ENCODE measurements around the gene SLC35G2. TPM values are rescaled to one million over a fixed set of nuclear protein-coding genes. Genes with fewer than 3 reads are reported as not detected.
A peak's percentile ranks its signal among the peaks of the same experiment; 100 is the strongest.
"Not testable (repeated sequence)": the region's sequence is repeated elsewhere in the genome, so short reads cannot be mapped to it uniquely, and the experiment has no call there.

The SLC35G2 gene
- 5.1 TPM for polyA plus RNA-seq (ENCODE audit: insufficient read length)
- long read RNA-seq, donor 1, partial matches to known transcripts: 0 of 1 reads
- long read RNA-seq, donor 1, other reads (novel, unspliced or antisense): 0 of 1 reads
- long read RNA-seq, donor 2, partial matches to known transcripts: 0 of 7 reads
- long read RNA-seq, donor 2, other reads (novel, unspliced or antisense): 6 of 7 reads
- long read RNA-seq, donor 3, partial matches to known transcripts: 6 of 6 reads
- long read RNA-seq, donor 3, other reads (novel, unspliced or antisense): 0 of 6 reads
- long read RNA-seq, donor 4: 0 reads
- long read RNA-seq, donor 5, partial matches to known transcripts: 0 of 9 reads
- long read RNA-seq, donor 5, other reads (novel, unspliced or antisense): 7 of 9 reads
- long read RNA-seq, donor 6, partial matches to known transcripts: 0 of 1 reads
- long read RNA-seq, donor 6, other reads (novel, unspliced or antisense): 0 of 1 reads
- long read RNA-seq, donor 7, partial matches to known transcripts: 6 of 15 reads
- long read RNA-seq, donor 7, other reads (novel, unspliced or antisense): 7 of 15 reads
- long read RNA-seq, donor 8, partial matches to known transcripts: 6 of 7 reads
- long read RNA-seq, donor 8, other reads (novel, unspliced or antisense): 0 of 7 reads

DNA sequence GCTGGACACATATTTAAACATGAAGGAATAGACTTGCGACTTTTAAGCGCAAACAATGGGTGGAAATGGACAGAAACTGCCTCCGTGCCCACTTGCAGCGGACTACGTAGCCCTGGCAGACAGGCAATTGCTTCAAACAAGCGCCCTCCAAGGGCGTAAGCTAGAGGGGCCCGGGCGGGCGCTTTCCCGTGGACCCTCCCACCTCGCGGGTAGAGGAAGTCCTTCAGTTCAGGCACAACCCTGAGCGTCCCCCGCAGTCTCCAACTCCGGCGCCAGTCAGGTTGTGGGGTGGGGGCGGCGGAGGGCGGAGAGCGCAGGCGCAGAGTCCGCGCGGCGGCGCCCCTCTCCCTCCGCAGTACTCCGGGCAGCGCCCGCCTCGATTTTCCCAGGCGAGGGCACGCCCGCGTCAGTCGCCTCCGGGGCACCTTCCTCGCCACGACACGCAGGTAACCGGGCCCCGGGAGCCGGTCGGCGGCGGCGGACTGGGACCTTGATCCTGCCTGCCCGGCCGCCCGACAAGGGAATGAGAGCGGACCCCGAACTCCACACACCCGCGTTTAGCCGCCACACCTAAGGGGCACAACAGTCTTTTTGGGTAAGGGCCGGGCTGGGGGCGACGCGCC, at the start of gene SLC35G2:
Gene SLC35G2, plus strand, starts transcription at position 358 of the 623 bp plus-strand sequence. CDS start 35,335 bp downstream, outside the sequence.
- peak; percentile 68 for DNase-seq

DNA sequence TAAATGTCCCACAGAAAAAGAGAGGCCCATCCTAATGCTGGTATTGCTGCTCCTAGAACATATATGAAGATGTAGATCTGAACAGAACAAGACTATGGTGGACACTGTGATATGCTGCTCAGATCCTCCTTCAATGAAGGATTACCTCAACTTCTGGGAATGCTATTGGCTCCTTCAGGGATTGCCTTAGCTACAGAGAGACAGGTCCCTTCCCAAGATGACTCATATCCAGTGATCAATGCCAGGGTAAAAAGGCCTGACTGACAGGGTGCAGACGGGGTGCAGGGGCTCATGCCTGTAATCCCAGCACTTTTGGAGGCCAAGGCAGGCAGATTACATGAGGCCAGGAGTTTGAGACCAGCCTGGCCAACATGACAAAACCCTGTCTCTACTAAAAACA, 46.2 kb upstream of the SLC35G2 start:
- DNase-seq: no peak

DNA sequence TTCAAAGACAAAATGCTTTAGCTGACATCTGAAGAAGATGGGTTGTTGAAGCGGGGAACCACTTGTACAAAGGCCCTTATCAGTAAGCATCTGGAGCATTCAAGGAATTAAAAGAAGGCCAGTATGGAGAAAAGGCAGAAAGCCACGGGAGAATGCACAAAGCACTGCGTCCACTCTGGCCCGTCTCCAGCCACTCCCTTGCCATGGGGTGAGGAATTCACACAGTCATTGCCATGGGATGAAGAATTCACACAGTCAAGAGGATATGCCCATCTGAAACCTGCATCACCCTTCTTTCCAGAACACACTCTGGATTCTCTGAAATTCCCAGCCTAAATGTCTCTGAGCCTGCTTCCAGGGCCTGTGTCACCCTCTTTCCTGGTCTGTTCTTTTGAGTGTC, 40.1 kb upstream of the SLC35G2 start:
- no peak for DNase-seq

DNA sequence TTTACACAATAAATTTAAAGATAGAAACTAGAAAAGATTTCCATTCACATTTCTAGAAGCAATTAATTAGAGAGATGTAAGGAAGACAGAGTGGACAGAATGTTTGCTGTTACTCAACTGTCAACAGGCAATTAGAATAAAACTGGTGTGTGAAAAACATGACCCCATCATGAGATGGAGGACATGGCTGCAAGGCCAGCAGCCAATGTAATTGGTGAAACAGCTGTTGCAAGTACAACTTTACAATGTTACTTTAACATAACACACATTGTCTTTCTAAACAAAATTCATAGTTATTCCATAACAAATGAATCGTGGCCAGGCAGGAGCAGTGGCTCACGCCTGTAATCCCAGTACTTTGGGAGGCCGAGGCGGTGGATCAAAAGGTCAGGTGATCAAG, 38.2 kb upstream of the SLC35G2 start:
- no peak for DNase-seq

DNA sequence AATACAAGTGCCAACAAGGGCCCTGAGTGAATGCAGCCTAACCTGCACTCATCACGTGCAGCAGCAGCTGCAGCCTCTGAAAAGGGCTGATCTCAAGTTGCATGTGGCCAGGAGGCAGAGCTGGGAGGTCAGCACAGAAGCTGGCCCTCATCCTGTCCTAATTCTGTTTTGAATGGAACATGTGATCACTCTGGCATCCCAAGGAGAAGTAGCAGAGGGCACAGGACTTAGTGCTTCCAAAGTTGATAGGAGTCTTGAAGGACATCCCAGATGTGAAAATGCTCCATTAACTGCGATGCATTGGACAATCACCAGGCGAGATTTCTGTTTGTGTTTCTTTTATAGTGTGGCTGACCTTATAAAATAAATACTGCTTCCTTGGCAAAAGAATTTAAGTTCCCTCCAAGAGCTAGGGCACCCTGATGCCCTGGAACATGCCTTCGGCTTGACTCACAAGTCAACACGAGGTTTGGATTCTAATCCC, 35.2 kb upstream of the SLC35G2 start:
- no peak for DNase-seq

DNA sequence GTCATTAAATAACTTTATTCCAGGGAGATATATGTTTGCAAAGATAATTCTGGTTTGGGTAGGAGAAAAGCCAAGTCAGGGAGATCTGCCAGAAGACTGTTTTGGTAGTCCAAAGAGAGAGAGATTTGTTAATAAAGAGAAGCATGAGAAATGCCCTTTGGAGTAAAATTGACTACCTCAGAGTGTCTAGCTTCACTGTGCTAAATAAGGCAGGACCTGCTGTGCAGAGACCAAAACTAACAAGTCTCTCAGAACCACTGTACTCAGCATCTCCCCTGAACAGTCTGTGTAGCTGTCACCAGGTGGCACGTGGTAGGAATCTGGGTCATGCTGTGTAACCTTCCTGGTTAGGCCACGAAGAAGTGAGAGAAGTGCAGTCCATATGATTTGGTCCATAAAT, 31.6 kb upstream of the SLC35G2 start:
- DNase-seq: no peak

DNA sequence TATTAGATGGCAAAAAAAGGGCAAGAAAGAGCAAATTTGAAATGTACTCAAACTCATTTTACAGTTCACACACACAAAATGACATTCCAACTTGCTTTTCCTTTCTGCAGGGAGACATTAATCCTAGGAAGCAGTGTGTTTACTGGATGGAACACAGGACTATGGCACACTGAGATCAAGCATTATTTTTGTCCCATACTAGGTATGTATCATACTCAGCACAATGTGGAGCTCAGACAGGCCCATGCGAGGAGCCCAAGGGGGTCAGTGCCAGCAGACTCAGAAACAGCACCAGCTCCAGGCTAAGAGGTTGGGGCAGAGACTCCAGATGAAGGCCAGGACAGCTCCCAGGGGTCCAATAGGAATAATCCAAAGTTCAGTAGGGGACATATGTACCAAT, 30.8 kb upstream of the SLC35G2 start:
- DNase-seq: no peak

DNA sequence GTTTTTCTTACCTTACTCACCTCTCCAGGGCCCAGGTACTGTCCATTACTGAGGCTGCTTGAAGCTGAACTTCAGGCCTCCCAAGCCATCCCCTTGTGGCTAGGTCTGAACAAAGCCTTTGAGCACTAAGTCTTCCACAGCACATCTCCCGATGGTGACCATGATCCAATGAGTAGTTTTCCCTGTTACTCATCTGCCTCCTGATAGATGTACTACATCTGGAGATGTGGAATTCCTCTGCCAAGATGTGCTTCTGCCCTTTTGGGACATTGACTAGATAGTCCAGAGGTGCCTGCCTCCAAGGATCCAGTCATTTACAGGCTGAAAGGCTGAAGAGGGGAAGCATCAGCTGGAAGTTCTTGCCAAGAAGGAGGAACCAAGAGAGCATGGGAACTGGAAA, 28.9 kb upstream of the SLC35G2 start:
- no peak for DNase-seq

DNA sequence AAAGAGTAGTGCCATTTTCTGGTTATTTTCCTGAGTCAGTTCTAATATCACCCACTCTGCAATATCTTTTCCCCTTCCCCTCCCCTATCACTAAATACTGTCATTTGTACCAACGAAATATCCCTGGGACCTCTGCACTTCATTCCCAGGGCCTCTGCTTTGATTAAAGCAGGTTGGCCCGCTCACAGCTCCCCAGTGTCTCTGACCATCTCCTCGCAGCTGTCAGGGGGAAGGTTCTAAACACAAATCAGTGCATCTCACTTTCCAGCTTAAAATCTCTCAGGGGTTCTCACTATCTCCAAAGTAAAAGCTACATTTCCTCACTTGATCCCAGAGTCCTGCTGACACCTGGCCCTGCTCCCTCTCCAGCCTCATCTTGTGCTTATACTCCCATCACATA, 28.1 kb upstream of the SLC35G2 start:
- no peak for DNase-seq

DNA sequence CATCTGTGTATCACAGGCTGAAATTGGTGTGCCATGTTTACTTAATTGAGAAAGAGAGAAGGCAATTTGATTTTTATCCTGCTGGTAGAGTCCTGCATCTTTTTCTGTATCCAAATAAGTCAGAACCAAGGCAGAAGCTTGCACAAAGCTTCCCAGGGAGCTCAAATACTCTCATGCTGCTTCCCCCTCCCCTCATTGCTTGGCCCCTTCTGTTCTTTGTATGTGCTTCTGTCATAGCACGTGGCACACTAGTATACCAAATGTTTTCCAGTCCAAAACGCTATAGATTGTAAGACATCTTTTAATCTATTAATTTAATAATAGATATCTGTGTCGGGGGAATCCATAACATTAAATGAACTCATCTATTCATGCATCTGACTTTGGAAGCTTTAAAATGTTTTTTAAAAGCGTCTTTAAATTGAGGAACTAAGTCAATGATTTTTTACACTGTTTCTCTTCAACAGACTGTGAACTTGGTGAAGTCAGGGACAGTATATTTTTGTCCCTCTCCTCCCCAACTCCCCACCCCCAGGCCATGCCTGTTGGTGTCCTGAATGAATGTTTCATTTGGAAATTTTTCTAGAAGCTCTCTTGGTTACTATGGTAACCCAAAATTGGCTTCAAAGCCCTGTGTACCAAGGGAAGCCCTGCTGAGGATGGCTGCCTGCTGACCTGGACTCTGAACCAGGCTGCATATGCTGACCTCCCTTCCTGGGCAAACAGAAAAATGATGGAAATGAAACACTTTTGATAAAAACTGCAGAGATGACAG, 26.2 kb upstream of the SLC35G2 start:
- no peak for DNase-seq

DNA sequence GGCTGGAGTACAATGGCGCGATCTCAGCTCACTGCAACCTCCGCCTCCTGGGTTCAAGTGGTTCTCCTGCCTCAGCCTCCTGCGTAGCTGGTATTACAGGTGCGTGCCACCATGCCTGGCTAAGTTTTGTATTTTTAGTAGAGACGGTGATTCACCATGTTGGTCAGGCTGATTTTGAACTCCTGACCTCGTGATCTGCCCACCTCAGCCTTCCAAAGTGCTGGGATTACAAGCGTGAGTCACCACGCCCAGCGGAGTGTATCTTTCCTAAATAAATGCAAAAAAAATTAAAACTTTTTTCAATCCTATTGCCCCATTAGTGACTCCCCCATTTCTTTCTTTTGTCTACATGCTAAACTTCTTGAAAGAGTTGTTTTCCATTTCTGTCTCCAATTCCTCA, 17.8 kb upstream of the SLC35G2 start:
- not testable (repeated sequence) for DNase-seq

DNA sequence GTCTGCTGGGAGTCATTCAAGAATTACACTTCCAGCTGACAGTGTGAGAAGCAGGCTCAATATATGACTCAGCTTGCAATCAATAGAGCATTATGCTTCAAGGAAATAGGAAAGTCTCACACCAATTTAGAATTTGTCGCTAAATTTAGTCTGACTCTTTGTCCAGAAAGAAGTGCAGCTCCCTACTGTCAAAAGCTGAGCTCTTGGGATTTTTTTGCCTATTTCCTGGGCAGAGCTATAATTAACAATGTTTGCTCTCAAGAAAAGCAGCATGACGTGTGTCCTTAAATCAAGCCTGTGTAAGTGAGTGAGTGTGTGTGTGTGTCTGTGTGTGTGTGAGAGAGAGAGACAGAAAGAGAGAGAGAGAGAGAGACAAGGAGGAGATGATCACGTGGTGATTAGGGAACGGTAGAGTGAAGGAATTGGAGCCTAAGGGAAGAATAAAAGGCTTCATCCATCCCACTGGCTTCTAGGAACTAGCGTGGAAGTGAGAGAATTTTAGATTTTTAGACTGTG, 16.4 kb upstream of the SLC35G2 start:
- no peak for DNase-seq

DNA sequence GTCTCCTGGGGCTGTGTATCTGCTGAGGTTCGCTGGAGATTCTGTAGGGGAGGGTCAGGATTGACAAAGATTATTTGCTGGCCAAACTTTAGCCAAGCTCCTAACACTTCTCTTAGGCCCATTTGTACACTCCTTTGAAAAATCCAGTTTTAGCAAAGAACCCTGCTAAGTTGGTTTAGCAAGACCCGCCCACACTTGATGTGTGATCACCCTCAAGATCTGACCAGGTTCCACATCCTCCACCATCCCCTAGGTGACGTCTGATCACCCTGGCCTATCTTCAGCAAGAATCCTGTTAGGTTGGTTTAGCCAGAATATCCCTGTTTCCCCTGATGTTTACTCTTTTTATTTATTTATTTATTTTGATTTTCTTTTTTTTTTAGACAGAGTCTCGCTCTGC, 14.8 kb upstream of the SLC35G2 start:
- DNase-seq: no peak

DNA sequence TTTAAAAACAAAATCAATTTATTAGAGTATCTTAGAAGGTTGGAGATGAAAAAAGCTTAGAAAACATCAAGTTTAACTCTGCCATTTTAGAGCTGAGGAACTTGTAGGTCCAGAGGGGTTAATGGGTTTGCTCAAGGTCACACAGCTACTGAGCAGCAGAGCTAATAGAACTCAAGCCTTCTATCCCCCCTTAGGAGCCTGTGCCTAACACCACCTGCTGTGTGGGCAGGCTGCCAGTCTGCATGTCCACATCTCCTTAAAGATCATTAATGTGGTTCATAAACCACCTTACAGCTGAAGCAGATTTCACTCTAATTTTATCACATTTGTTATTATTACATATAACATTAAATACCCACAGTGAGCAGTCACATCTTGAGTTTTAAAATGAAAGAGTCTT, 14.1 kb upstream of the SLC35G2 start:
- no peak for DNase-seq

DNA sequence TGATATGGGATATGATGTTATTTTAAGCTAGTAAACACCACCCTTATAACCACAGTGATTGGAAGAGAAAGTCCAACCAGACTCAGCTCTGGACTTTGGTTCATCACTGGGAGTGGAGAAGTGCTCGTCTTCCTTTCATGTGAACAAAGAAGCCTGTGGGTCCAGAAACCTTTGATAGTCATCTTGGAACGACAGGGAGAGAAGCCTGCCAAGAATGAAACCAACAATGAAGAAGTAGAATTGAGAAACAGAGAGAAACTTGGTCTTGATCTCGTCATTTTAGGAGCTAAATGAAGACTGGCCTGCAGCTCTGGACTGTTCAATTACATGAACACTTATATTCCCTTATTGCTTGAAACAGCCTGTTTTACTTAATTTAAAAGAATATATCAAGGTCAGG, 13.1 kb upstream of the SLC35G2 start:
- no peak for DNase-seq

DNA sequence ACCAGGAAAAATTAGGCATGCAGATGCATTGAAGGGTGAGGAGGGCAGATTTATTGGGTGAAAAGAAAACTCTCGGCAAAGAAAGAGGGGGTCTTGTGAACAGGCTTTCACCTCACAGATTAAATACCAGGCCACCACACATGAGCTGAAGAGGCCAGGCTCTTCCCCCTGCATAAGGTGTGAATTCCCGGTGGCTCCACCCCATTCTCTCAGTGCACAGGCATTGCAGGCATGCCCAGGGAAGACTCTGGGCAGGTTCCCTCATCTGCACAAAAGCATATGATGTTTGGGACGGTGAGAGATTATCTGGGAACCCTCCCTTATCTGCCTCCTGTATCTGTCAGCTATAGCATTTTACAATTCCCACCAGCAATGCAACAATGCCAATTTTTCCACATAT, 7.2 kb upstream of the SLC35G2 start:
- DNase-seq: no peak

DNA sequence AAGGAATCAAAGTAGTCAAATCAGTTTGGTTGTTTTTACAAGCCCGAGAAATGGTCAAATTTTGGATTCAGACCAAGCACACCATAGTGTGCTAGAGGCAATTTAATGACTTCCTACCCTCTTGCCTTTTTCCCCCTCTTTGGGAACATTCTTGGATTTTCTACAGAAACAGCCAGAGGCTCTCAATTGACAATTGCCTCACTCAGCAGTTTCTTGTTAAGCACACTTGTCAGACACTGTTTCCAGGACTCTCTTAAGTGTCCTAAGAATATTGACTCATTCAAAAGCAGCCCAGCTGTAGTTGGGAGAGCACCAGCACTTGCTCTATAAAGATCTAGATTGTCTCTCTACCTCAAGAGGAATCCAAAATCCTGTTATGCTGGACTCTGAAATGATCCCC, 1.5 kb upstream of the SLC35G2 start:
- DNase-seq: no peak

DNA sequence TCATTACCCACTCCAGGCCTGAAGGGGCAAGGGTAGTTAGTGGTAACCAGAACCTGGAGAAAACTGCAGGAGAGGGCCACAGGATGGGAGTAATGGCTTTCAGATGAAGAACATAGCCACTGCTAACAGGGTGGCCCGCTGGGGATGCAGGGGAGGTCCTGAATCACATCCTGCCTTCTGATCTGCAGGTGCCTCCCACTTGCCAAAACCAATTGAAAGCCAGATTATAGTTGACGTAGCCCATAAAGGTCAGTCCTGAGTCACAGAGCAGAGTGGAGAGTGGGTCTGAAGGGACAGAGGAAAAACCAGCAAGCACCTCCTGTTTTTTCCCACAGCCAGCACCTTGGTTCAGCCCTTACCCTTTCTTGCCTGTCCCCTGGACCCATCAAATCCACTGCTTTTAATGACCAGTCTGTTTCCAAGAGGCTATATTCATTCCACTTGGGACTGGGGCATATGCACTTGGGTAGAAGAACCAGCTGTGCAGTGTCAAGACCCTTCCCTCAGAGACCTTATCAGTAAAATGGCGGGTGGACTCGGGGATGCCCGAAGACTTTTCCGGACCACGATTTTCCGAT, 646 bp upstream of the SLC35G2 start:
- DNase-seq: peak; percentile 12

DNA sequence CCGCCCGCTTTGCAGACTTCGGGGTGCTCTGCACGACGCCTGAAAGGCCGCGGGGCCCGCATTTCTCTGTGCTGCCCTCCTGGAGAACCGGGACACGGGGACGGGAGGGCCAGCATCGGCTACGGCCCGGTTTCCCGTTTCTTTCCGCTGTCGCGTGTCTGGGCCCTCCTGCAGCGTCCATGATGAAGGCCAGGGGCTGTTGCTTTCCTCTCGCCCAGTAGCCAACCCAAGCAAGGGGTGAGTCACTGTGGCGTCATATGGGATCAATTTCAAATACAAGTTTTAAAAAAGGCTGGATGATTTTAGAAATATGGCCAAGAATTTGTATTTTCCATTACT, 435 bp downstream of the SLC35G2 start:
- peak; percentile 18 for DNase-seq

DNA sequence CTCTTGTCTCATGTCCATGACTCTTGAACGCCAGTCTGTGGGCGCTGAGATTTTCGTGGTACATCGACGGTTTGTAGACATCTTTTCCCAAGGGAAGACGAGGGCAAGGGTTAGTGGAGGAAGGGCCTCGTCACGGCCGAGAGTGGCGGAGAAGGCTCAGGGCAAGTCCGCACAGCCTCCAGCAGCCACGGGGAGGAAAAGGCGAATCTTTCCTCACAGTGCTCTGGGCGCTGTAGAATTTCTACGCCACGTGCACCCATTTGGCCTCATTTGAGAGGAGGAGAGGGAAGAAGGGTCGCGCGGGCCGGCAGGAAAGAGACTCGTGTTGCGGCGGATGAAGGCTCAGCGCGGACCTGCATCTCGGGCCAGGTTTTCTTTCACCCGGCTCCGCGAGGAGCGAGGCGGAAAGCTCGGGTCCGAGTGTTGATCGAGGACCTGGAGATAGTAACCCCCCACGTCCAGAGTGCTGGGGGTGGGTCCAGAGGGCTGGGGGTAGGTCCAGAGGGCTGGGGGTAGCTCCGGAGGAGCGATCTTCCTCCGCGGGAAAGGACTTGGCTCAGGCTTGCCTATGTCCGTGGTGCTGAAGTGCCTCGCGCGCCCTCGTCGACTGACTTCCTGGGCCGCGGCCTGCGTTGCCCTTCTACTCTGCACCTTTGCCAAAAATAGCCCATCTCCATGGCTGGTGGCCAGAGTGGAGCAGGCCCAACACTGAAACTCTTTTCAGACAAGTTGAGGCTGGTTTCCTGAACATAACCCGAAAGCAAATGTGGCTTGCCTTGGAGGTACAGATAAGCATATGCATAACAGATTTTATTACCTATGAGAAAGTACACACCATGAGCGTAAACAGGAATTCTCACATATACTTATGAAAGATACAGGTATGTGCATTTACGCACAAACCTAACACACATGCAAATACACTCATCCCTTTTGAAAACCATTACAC, 1.1 kb downstream of the SLC35G2 start:
- peak; percentile 33 for DNase-seq

DNA sequence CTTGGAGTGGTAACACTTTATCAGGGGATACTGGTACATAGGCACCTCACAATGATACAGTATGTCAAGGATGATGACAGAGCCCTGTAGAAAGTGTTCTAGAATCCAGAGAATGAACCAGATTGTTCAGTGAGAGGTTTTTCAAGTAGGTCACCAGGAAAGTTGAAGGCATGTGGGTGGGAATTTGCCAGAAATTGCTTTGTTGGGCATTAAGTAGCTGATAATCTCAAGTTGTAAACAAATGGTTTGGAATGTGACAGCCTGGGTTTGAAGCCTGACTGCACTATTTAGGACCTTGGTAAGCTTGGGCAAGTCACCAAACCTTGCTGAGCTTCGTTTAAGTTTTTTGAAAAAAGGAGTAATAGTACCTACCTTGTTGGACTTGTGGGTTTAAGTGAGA, 12.5 kb downstream of the SLC35G2 start:
- DNase-seq: no peak
